ENCODE results near the gene PTPRD. TPM values are rescaled to one million over a fixed set of nuclear protein-coding genes. Genes with fewer than 3 reads are reported as not detected.

The PTPRD gene
- total and polyA plus RNA-seq, 4 donors, result 97.4 to 229 (median 161) TPM

DNA sequence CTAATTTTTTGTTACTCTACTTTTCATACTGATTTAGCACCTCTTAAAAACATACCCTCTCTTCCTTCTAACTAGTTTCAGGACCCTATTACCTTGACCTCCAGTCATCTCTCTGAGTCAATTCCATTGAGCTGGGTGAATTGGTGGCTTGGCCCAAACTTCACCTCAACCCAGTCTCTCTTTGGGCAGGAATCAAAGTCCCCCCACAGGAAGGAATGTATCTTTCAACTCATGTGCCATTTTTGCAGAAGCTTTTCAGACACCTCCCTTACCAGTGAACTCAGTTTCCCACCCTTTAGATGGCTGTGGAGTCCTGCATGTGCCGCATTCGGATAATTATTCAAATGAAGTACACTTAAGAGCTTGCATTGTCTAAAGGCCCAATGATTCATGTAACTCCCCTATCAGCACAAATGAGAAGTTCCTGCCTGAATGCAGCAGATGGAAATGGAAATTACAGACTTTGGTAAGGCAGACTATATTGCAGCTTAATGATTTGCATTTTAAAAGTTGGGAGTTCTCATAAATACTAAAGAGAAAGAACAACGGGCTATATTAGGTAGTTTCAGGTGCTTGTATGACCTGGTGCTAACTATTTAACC lies 693.5 kb downstream of the PTPRD start:
- Histone ChIP-seq H3K36me3 (ENCODE audit: control insufficient read depth, insufficient read depth, low read length) (no peaks in the 10 kb centered on the region), H3K9me3 (ENCODE audit: control insufficient read depth, insufficient read depth, low read length) (peaks cover 2% of the 10 kb centered on the region), H3K27ac (ENCODE audit: low read depth, low read length) (no peak overlapping the region), H3K27me3 (ENCODE audit: control insufficient read depth, insufficient read depth, low read length) (no peaks in the 10 kb centered on the region), H3K4me3 (ENCODE audit: low read depth, low read length) (no peak overlapping the region), H3K4me1 (ENCODE audit: control insufficient read depth, insufficient read depth, low read length) (no peaks in the 10 kb centered on the region)
- DNase-seq (ENCODE audit: low read depth in 4 of 6, low spot score in 6 of 6), result peak in 2 of 6 donors; percentile 23 to 51
- WGBS (ENCODE audit: insufficient coverage), result 40% methylated on average over 1 of the region's 3 CpGs

- no peaks in the 10 kb centered on the region for H3K4me1 ChIP-seq (ENCODE audit: control insufficient read depth, insufficient read depth, low read length)
- DNase-seq (ENCODE audit: low read depth in 4 of 6, low spot score in 6 of 6), result no peak
- H3K9me3 ChIP-seq (ENCODE audit: control insufficient read depth, insufficient read depth, low read length), result peaks cover 2% of the 10 kb centered on the region
- H3K4me3 ChIP-seq (ENCODE audit: low read depth, low read length), result no peak overlapping the region
- H3K27me3 ChIP-seq (ENCODE audit: control insufficient read depth, insufficient read depth, low read length), result no peaks in the 10 kb centered on the region
- no peaks in the 10 kb centered on the region for H3K36me3 ChIP-seq (ENCODE audit: control insufficient read depth, insufficient read depth, low read length)
- no peak overlapping the region for H3K27ac ChIP-seq (ENCODE audit: low read depth, low read length)
Observed at GRCh38 chr9:9917400-9917799, 695.4 kb downstream of the PTPRD start.

GRCh38 chr9:9914174-9914573 lies 698.6 kb downstream of the PTPRD start:
- Histone ChIP-seq H3K9me3 (ENCODE audit: control insufficient read depth, insufficient read depth, low read length) (peaks cover 2% of the 10 kb centered on the region), H3K36me3 (ENCODE audit: control insufficient read depth, insufficient read depth, low read length) (no peaks in the 10 kb centered on the region), H3K4me3 (ENCODE audit: low read depth, low read length) (no peak overlapping the region), H3K27ac (ENCODE audit: low read depth, low read length) (no peak overlapping the region), H3K27me3 (ENCODE audit: control insufficient read depth, insufficient read depth, low read length) (no peaks in the 10 kb centered on the region), H3K4me1 (ENCODE audit: control insufficient read depth, insufficient read depth, low read length) (no peaks in the 10 kb centered on the region)
- WGBS (ENCODE audit: insufficient coverage), result 76% methylated on average over 3 of the region's 3 CpGs
- DNase-seq (ENCODE audit: low read depth in 4 of 6, low spot score in 6 of 6), result no peak

- H3K4me3 ChIP-seq (ENCODE audit: low read depth, low read length), result no peak overlapping the region
- WGBS (ENCODE audit: insufficient coverage), result no CpG with 5 or more reads among the region's 1 CpG
Observed at GRCh38 chr9:9913276-9913832, 699.4 kb downstream of the PTPRD start.

GRCh38 chr9:9912459-9912858 lies 700.3 kb downstream of the PTPRD start:
- H3K4me1 ChIP-seq (ENCODE audit: control insufficient read depth, insufficient read depth, low read length), result no peaks in the 10 kb centered on the region
- DNase-seq (ENCODE audit: low read depth in 4 of 6, low spot score in 6 of 6), result peak in 2 of 6 donors; percentile 20 to 76
- no peak overlapping the region for H3K4me3 ChIP-seq (ENCODE audit: low read depth, low read length)
- H3K27ac ChIP-seq (ENCODE audit: low read depth, low read length), result no peak overlapping the region
- H3K9me3 ChIP-seq (ENCODE audit: control insufficient read depth, insufficient read depth, low read length), result peaks cover 2% of the 10 kb centered on the region
- H3K27me3 ChIP-seq (ENCODE audit: control insufficient read depth, insufficient read depth, low read length), result no peaks in the 10 kb centered on the region
- no peaks in the 10 kb centered on the region for H3K36me3 ChIP-seq (ENCODE audit: control insufficient read depth, insufficient read depth, low read length)
- WGBS (ENCODE audit: insufficient coverage), result no CpG with 5 or more reads among the region's 2 CpGs

More at GRCh38 chr9:9913276-9913832, 699.4 kb downstream of the PTPRD start:
- no peaks in the 10 kb centered on the region for H3K27me3 ChIP-seq (ENCODE audit: control insufficient read depth, insufficient read depth, low read length)
- no peaks in the 10 kb centered on the region for H3K4me1 ChIP-seq (ENCODE audit: control insufficient read depth, insufficient read depth, low read length)
- peaks cover 2% of the 10 kb centered on the region for H3K9me3 ChIP-seq (ENCODE audit: control insufficient read depth, insufficient read depth, low read length)
- no peak for DNase-seq (ENCODE audit: low read depth in 4 of 6, low spot score in 6 of 6)
- H3K36me3 ChIP-seq (ENCODE audit: control insufficient read depth, insufficient read depth, low read length), result no peaks in the 10 kb centered on the region
- no peak overlapping the region for H3K27ac ChIP-seq (ENCODE audit: low read depth, low read length)

- WGBS (ENCODE audit: insufficient coverage), result 93% methylated on average over 1 of the region's 3 CpGs
- Histone ChIP-seq H3K27ac (ENCODE audit: low read depth, low read length) (no peak overlapping the region), H3K27me3 (ENCODE audit: control insufficient read depth, insufficient read depth, low read length) (no peaks in the 10 kb centered on the region), H3K9me3 (ENCODE audit: control insufficient read depth, insufficient read depth, low read length) (no peaks in the 10 kb centered on the region), H3K4me1 (ENCODE audit: control insufficient read depth, insufficient read depth, low read length) (no peaks in the 10 kb centered on the region), H3K4me3 (ENCODE audit: low read depth, low read length) (no peak overlapping the region), H3K36me3 (ENCODE audit: control insufficient read depth, insufficient read depth, low read length) (no peaks in the 10 kb centered on the region)
- no peak for DNase-seq (ENCODE audit: low read depth in 4 of 6, low spot score in 6 of 6)
Observed at GRCh38 chr9:9905736-9906135, 707.1 kb downstream of the PTPRD start.

DNA sequence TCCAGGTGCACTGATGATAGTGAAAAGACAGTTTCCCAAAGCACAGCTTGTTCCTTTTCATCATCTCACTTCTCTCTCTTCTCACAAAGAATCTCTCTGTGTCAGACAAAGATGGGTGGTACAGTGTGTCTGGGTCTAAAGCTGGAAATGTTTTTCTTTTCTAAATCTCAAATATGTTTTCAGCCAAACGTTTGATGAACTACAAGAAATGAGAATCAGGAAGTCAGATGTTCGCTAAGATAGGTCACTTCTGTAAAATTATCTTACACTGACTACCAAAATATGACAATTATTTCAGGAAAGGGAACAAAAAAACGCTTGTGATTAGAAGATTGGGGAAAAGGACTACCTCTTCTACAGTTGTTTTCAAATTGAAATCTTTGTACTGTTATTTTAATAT lies 708.8 kb downstream of the PTPRD start:
- Histone ChIP-seq H3K4me3 (ENCODE audit: low read depth, low read length) (no peak overlapping the region), H3K27me3 (ENCODE audit: control insufficient read depth, insufficient read depth, low read length) (no peaks in the 10 kb centered on the region), H3K36me3 (ENCODE audit: control insufficient read depth, insufficient read depth, low read length) (no peaks in the 10 kb centered on the region), H3K9me3 (ENCODE audit: control insufficient read depth, insufficient read depth, low read length) (no peaks in the 10 kb centered on the region), H3K27ac (ENCODE audit: low read depth, low read length) (no peak overlapping the region), H3K4me1 (ENCODE audit: control insufficient read depth, insufficient read depth, low read length) (no peaks in the 10 kb centered on the region)
- DNase-seq (ENCODE audit: low read depth in 4 of 6, low spot score in 6 of 6), result no peak
- no CpG with 5 or more reads among the region's 3 CpGs for WGBS (ENCODE audit: insufficient coverage)

GRCh38 chr9:9901624-9902023 lies 711.2 kb downstream of the PTPRD start:
- Histone ChIP-seq H3K4me3 (ENCODE audit: low read depth, low read length) (no peak overlapping the region), H3K27ac (ENCODE audit: low read depth, low read length) (no peak overlapping the region), H3K36me3 (ENCODE audit: control insufficient read depth, insufficient read depth, low read length) (no peaks in the 10 kb centered on the region), H3K9me3 (ENCODE audit: control insufficient read depth, insufficient read depth, low read length) (no peaks in the 10 kb centered on the region), H3K27me3 (ENCODE audit: control insufficient read depth, insufficient read depth, low read length) (no peaks in the 10 kb centered on the region), H3K4me1 (ENCODE audit: control insufficient read depth, insufficient read depth, low read length) (no peaks in the 10 kb centered on the region)
- no CpG with 5 or more reads among the region's 4 CpGs for WGBS (ENCODE audit: insufficient coverage)
- DNase-seq (ENCODE audit: low read depth in 4 of 6, low spot score in 6 of 6), result no peak

- H3K4me3 ChIP-seq (ENCODE audit: low read depth, low read length), result no peak overlapping the region
- no peaks in the 10 kb centered on the region for H3K9me3 ChIP-seq (ENCODE audit: control insufficient read depth, insufficient read depth, low read length)
- no peaks in the 10 kb centered on the region for H3K27me3 ChIP-seq (ENCODE audit: control insufficient read depth, insufficient read depth, low read length)
- no peak overlapping the region for H3K27ac ChIP-seq (ENCODE audit: low read depth, low read length)
- no peak for DNase-seq (ENCODE audit: low read depth in 4 of 6, low spot score in 6 of 6)
- WGBS (ENCODE audit: insufficient coverage), result 100% methylated on average over 1 of the region's 1 CpG
- H3K4me1 ChIP-seq (ENCODE audit: control insufficient read depth, insufficient read depth, low read length), result no peaks in the 10 kb centered on the region
- H3K36me3 ChIP-seq (ENCODE audit: control insufficient read depth, insufficient read depth, low read length), result no peaks in the 10 kb centered on the region
Observed at GRCh38 chr9:9893837-9894236, 719.0 kb downstream of the PTPRD start.

- H3K27me3 ChIP-seq (ENCODE audit: control insufficient read depth, insufficient read depth, low read length), result no peaks in the 10 kb centered on the region
- H3K4me1 ChIP-seq (ENCODE audit: control insufficient read depth, insufficient read depth, low read length), result no peaks in the 10 kb centered on the region
- H3K27ac ChIP-seq (ENCODE audit: low read depth, low read length), result no peak overlapping the region
- no peaks in the 10 kb centered on the region for H3K9me3 ChIP-seq (ENCODE audit: control insufficient read depth, insufficient read depth, low read length)
- no peak for DNase-seq (ENCODE audit: low read depth in 4 of 6, low spot score in 6 of 6)
- no peaks in the 10 kb centered on the region for H3K36me3 ChIP-seq (ENCODE audit: control insufficient read depth, insufficient read depth, low read length)
- 95% methylated on average over 3 of the region's 3 CpGs for WGBS (ENCODE audit: insufficient coverage)
- H3K4me3 ChIP-seq (ENCODE audit: low read depth, low read length), result no peak overlapping the region
Observed at GRCh38 chr9:9892217-9892616, 720.6 kb downstream of the PTPRD start.

Measured in spinal cord (tissue), 10 donors.